K562 (cell line): ENCODE measurements around the gene ARHGAP12. TPM values are rescaled to one million over a fixed set of nuclear protein-coding genes. Genes with fewer than 3 reads are reported as not detected.

Source experiments
- ARID4B ChIP-seq: sonication (generic); formaldehyde crosslinking; IDR thresholded peaks from 2 replicates; pipeline ENCODE4 v1.8.0; 2022; ENCODE audit warnings: mild to moderate bottlenecking, missing genetic modification reagents
- ETS2 ChIP-seq: IDR thresholded peaks from 2 replicates; pipeline ENCODE4 v1.6.1; 2016; ENCODE audit warnings: borderline replicate concordance, missing genetic modification characterization, mild to moderate bottlenecking, moderate library complexity, missing compliant biosample characterization; ENCODE audit not compliant: poor library complexity, severe bottlenecking
- ETV1 ChIP-seq: fragments of 450-650 bp; conservative IDR thresholded peaks from 2 replicates; pipeline ENCODE4 v1.6.1; 2016; ENCODE audit warnings: missing genetic modification characterization, control low read depth, low read depth, missing compliant biosample characterization
- HNRNPH1 ChIP-seq: fragments of 200-400 bp; formaldehyde crosslinking; optimal IDR thresholded peaks from 2 replicates; pipeline ENCODE3; 2017; ENCODE audit warnings: low read depth, mild to moderate bottlenecking, low read length, moderate library complexity
- NCOA6 ChIP-seq: fragments of 450-650 bp; IDR thresholded peaks from 2 replicates; pipeline ENCODE4 v1.6.1; 2017; ENCODE audit warnings: mild to moderate bottlenecking
- RAD21 ChIP-seq, 2 experiments: fragments of 250-450 bp in 1 of 2; fragments of 450-650 bp in 1 of 2; sonication (Bioruptor Pico) in 1 of 2; formaldehyde crosslinking in 1 of 2; IDR thresholded peaks in 1 of 2; conservative IDR thresholded peaks in 1 of 2; 2 replicates each; pipeline versions ENCODE4 v1.4.0 to v1.8.0; 2020 to 2022; ENCODE audit warnings: mild to moderate bottlenecking in 2 of 2, moderate library complexity in 1 of 2
- SMARCE1 ChIP-seq: fragments of 450-650 bp; IDR thresholded peaks from 2 replicates; pipeline ENCODE4 v1.7.1; 2016; ENCODE audit warnings: mild to moderate bottlenecking
- TGIF2 ChIP-seq: sonication (generic); formaldehyde crosslinking; IDR thresholded peaks from 2 replicates; pipeline ENCODE4 v1.8.1; 2022; ENCODE audit warnings: mild to moderate bottlenecking, missing genetic modification reagents, moderate library complexity
- XRCC5 ChIP-seq: fragments of 200-400 bp; formaldehyde crosslinking; IDR thresholded peaks from 2 replicates; pipeline ENCODE4 v1.6.1; 2017; ENCODE audit warnings: low read depth, mild to moderate bottlenecking, low read length
- ZNF436 ChIP-seq: fragments of 250-450, 450-650 bp; sonication (Bioruptor Pico); formaldehyde crosslinking; IDR thresholded peaks from 2 replicates; pipeline ENCODE4 v1.7.0; 2020; ENCODE audit warnings: mild to moderate bottlenecking
- ZNF79 ChIP-seq: fragments of 250-450 bp; sonication (Bioruptor Pico); IDR thresholded peaks from 2 replicates; pipeline ENCODE4 v1.4.0; 2020; ENCODE audit warnings: low read depth, mild to moderate bottlenecking, moderate library complexity
- polyA plus RNA-seq, 8 experiments: library from polyadenylated mRNA; depleted of rRNA in 4 of 8; stranded (reverse) in 5 of 8; unstranded in 3 of 8; fragments of >200 nt; fragmentation: Nextera tagmentation in 2 of 8; fragmentation: Illumina TruSeq in 1 of 8; extraction: Ambion mirVana in 2 of 8; extraction: Trizol in 1 of 8; gene quantifications; 2 replicates each; pipeline versions ENCODE4 v1.2.1 to v1.2.3, GENCODE V29; 2011 to 2014; ENCODE audit warnings: inconsistent platforms in 1 of 8, missing spikeins in 1 of 8
- total RNA-seq, 7 experiments: library from RNA; depleted of rRNA in 6 of 7; stranded (reverse); fragments of >200 nt in 6 of 7; fragmentation: Illumina TruSeq in 2 of 7; extraction: Trizol in 2 of 7; gene quantifications; 2 replicates each; pipeline versions ENCODE4 v1.2.1 to v1.2.3, GENCODE V29; 2011 to 2021; ENCODE audit warnings: low replicate concordance in 1 of 7
- TF ChIP-seq, protein P1 (sequence below): fragments of 250-450 bp; sonication (Bioruptor Pico); IDR thresholded peaks from 2 replicates; pipeline ENCODE4 v1.8.0; 2021; ENCODE audit warnings: borderline replicate concordance, mild to moderate bottlenecking, moderate library complexity; ENCODE audit not compliant: poor library complexity, severe bottlenecking
- TF ChIP-seq, protein P2 (sequence below): fragments of 450-650 bp; IDR thresholded peaks from 2 replicates; pipeline ENCODE4 v1.6.1; 2016; ENCODE audit warnings: missing biosample characterization, missing genetic modification characterization

Gene ARHGAP12
- total and polyA plus RNA-seq, 9 of the 15 experiments (the other 6 are each of a cell fraction or from before 2014, with no cell fraction given) = 4.4 to 18.7 (median 10.1) TPM

GRCh38 chr10:31972519-31973041 is 43.9 kb upstream of the ARHGAP12 start (continued):
- TF ChIP-seq, protein P1, sequence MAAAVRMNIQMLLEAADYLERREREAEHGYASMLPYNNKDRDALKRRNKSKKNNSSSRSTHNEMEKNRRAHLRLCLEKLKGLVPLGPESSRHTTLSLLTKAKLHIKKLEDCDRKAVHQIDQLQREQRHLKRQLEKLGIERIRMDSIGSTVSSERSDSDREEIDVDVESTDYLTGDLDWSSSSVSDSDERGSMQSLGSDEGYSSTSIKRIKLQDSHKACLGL (CRISPR knock-in tag) = no peak
- TF ChIP-seq XRCC5 (peak; percentile 59; the same call in 1 of the 2 replicates), NCOA6 (no peak), RAD21 (CRISPR knock-in tag; conservative IDR thresholded peaks at IDR 0.05 in 1 of 2, IDR thresholded peaks at IDR 0.05 in 1 of 2) (peak in 1 of 2 experiments; percentile 34; a peak in 3 of 4 replicates), ZNF436 (CRISPR knock-in tag) (no peak), ETS2 (tag) (no peak), HNRNPH1 (no peak), ETV1 (tag) (no peak), SMARCE1 (peak; percentile 98), ARID4B (CRISPR knock-in tag) (no peak), TGIF2 (no peak), ZNF79 (CRISPR knock-in tag) (no peak)
- TF ChIP-seq, protein P2, sequence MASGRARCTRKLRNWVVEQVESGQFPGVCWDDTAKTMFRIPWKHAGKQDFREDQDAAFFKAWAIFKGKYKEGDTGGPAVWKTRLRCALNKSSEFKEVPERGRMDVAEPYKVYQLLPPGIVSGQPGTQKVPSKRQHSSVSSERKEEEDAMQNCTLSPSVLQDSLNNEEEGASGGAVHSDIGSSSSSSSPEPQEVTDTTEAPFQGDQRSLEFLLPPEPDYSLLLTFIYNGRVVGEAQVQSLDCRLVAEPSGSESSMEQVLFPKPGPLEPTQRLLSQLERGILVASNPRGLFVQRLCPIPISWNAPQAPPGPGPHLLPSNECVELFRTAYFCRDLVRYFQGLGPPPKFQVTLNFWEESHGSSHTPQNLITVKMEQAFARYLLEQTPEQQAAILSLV (tag) = no peak
